ENCODE measurements around the gene KRTAP10-9.

The KRTAP10-9 gene

GRCh38 chr21:44656868-44657267 is 30.0 kb downstream of the KRTAP10-9 start:
- TF ChIP-seq, protein P1, sequence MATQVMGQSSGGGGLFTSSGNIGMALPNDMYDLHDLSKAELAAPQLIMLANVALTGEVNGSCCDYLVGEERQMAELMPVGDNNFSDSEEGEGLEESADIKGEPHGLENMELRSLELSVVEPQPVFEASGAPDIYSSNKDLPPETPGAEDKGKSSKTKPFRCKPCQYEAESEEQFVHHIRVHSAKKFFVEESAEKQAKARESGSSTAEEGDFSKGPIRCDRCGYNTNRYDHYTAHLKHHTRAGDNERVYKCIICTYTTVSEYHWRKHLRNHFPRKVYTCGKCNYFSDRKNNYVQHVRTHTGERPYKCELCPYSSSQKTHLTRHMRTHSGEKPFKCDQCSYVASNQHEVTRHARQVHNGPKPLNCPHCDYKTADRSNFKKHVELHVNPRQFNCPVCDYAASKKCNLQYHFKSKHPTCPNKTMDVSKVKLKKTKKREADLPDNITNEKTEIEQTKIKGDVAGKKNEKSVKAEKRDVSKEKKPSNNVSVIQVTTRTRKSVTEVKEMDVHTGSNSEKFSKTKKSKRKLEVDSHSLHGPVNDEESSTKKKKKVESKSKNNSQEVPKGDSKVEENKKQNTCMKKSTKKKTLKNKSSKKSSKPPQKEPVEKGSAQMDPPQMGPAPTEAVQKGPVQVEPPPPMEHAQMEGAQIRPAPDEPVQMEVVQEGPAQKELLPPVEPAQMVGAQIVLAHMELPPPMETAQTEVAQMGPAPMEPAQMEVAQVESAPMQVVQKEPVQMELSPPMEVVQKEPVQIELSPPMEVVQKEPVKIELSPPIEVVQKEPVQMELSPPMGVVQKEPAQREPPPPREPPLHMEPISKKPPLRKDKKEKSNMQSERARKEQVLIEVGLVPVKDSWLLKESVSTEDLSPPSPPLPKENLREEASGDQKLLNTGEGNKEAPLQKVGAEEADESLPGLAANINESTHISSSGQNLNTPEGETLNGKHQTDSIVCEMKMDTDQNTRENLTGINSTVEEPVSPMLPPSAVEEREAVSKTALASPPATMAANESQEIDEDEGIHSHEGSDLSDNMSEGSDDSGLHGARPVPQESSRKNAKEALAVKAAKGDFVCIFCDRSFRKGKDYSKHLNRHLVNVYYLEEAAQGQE (IDR thresholded peaks at IDR 0.05; ENCODE audit: insufficient read depth in 1 of 2, low read depth in 2 of 2, low read length in 2 of 2): no peak
- TF ChIP-seq TAF1 (IDR thresholded peaks at IDR 0.05; ENCODE audit: borderline replicate concordance, insufficient read depth, low read length) (no peak), POLR2AphosphoS5 (IDR thresholded peaks at IDR 0.05; ENCODE audit: low read depth, low read length) (no peak), SIN3A (IDR thresholded peaks at IDR 0.05; ENCODE audit: borderline replicate concordance, insufficient read depth, low read length) (no peak), FOXP2 (optimal IDR thresholded peaks at IDR 0.05; ENCODE audit: borderline replicate concordance, extremely low read depth, extremely low read length, insufficient read depth) (no peak)

GRCh38 chr21:44657635-44658540 is 31.0 kb downstream of the KRTAP10-9 start, which contains the start of gene KRTAP12-3:
Gene KRTAP12-3 (plus strand): TSS chr21:44657932. CDS start chr21:44657980, 48 bp downstream.
- TF ChIP-seq POLR2AphosphoS5 (IDR thresholded peaks at IDR 0.05; ENCODE audit: low read depth, low read length): no peak

- TF ChIP-seq, protein P1 (IDR thresholded peaks at IDR 0.05; ENCODE audit: insufficient read depth in 1 of 2, low read depth in 2 of 2, low read length in 2 of 2): no peak
- no peak for TF ChIP-seq SIN3A (IDR thresholded peaks at IDR 0.05; ENCODE audit: borderline replicate concordance, insufficient read depth, low read length)
- TF ChIP-seq POLR2AphosphoS5 (IDR thresholded peaks at IDR 0.05; ENCODE audit: low read depth, low read length): no peak
- no peak for TF ChIP-seq FOXP2 (optimal IDR thresholded peaks at IDR 0.05; ENCODE audit: borderline replicate concordance, extremely low read depth, extremely low read length, insufficient read depth)
- no peak for TF ChIP-seq TAF1 (IDR thresholded peaks at IDR 0.05; ENCODE audit: borderline replicate concordance, insufficient read depth, low read length)
Observed at GRCh38 chr21:44658541-44658910, 31.6 kb downstream of the KRTAP10-9 start.

GRCh38 chr21:44658913-44659595 is 32.2 kb downstream of the KRTAP10-9 start:
- TF ChIP-seq SIN3A (IDR thresholded peaks at IDR 0.05; ENCODE audit: borderline replicate concordance, insufficient read depth, low read length) (no peak), TAF1 (IDR thresholded peaks at IDR 0.05; ENCODE audit: borderline replicate concordance, insufficient read depth, low read length) (no peak), FOXP2 (optimal IDR thresholded peaks at IDR 0.05; ENCODE audit: borderline replicate concordance, extremely low read depth, extremely low read length, insufficient read depth) (no peak), POLR2AphosphoS5 (IDR thresholded peaks at IDR 0.05; ENCODE audit: low read depth, low read length) (no peak)
- TF ChIP-seq, protein P1 (IDR thresholded peaks at IDR 0.05; ENCODE audit: insufficient read depth in 1 of 2, low read depth in 2 of 2, low read length in 2 of 2): no peak

DNA sequence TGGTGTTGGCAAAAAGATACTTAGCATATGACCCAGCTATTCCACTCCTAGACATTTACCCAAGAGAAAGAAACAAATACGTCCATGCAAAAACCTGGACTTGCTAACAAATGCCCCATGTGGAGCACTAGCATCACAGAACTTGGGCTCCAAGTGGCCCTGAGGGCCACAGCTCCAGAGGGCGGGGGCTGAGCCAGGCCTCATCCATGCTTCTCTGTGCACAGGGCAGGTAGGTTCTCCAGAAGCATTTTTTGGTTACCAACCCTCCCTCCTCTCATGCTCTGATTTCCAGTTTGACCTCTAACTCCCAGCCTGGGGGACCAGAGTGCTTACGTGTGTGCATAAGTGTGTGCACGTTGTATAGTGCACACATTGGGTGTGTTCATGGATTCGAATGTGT is 37.8 kb downstream of the KRTAP10-9 start:
- TF ChIP-seq FOXP2 (optimal IDR thresholded peaks at IDR 0.05; ENCODE audit: borderline replicate concordance, extremely low read depth, extremely low read length, insufficient read depth) (no peak), SIN3A (IDR thresholded peaks at IDR 0.05; ENCODE audit: borderline replicate concordance, insufficient read depth, low read length) (no peak), POLR2AphosphoS5 (IDR thresholded peaks at IDR 0.05; ENCODE audit: low read depth, low read length) (no peak), TAF1 (IDR thresholded peaks at IDR 0.05; ENCODE audit: borderline replicate concordance, insufficient read depth, low read length) (no peak)
- TF ChIP-seq, protein P1 (IDR thresholded peaks at IDR 0.05; ENCODE audit: insufficient read depth in 1 of 2, low read depth in 2 of 2, low read length in 2 of 2): no peak
